ENCODE measurements around the gene PTTG1IP2. TPM values are rescaled to one million over a fixed set of nuclear protein-coding genes. Genes with fewer than 3 reads are reported as not detected.

The PTTG1IP2 gene
- total RNA-seq, 1 experiment from 2014 or later = not detected

GRCh38 chr7:90424720-90425119, 44.7 kb upstream of the PTTG1IP2 start:
- intact Hi-C loops (cut with micrococcal nuclease) = loop anchor here (5.0 kb wide), 2 partner anchors 112 to 157 kb away; no protein-coding TSS in a partner anchor
- H3K9ac ChIP-seq (ENCODE audit: low read length) = no peak overlapping the region
- H3K27ac ChIP-seq (ENCODE audit: low read depth, low read length) = no peak overlapping the region
- H3K4me1 ChIP-seq (ENCODE audit: control insufficient read depth in 1 of 2, insufficient read depth in 2 of 2, low read length in 2 of 2) = peaks cover 0 to 5% of the 10 kb centered on the region in 2 experiments; a peak in 1 of 4 replicates
- no peaks in the 10 kb centered on the region for H3K27me3 ChIP-seq (ENCODE audit: insufficient read depth, low read length)
- H3K79me2 ChIP-seq (ENCODE audit: insufficient read depth, low read length) = no peaks in the 10 kb centered on the region
- CTCF ChIA-PET = no interaction called here
- no peaks in the 10 kb centered on the region for H3K9me3 ChIP-seq (ENCODE audit: control insufficient read depth in 1 of 2, insufficient read depth in 1 of 2, low read depth in 1 of 2, low read length in 2 of 2)
- H3K36me3 ChIP-seq (ENCODE audit: control insufficient read depth in 1 of 2, insufficient read depth in 2 of 2, low read length in 2 of 2) = no peaks in the 10 kb centered on the region
- RAD21 ChIA-PET (ENCODE audit: low non-redundant PET in 1 of 2, low total read pairs in 2 of 2, uncharacterized antibody in 2 of 2, unreplicated experiment in 2 of 2) = no interaction called here
- no peaks in the 10 kb centered on the region for H4K20me1 ChIP-seq (ENCODE audit: insufficient read depth)
- H3K4me3 ChIP-seq (replicated peaks in 1 of 2; ENCODE audit: low read depth in 1 of 2, low read length in 2 of 2) = no peak overlapping the region
- POLR2A ChIA-PET = no interaction called here
- H3K9me2 ChIP-seq (ENCODE audit: insufficient read depth) = no peaks in the 10 kb centered on the region
- DNase-seq (ENCODE audit: low read depth, low spot score) (no peak), ATAC-seq (no peak)
- H2AFZ ChIP-seq (ENCODE audit: low read depth, low read length, poor library complexity, severe bottlenecking) = no peak overlapping the region
- BruUV-seq (replicated peaks) = no TSS peak
- TF ChIP-seq RAD21 (IDR thresholded peaks at IDR 0.05; ENCODE audit: low read depth) (no peak), YY1 (IDR thresholded peaks at IDR 0.05; ENCODE audit: extremely low read depth, insufficient replicate concordance, low read depth, low read length) (no peak), POLR2AphosphoS5 (IDR thresholded peaks at IDR 0.05; ENCODE audit: low read depth, low read length) (no peak), ZFX (IDR thresholded peaks at IDR 0.05) (no peak), EZH2phosphoT487 (IDR thresholded peaks at IDR 0.05; ENCODE audit: borderline replicate concordance) (no peak), JUND (IDR thresholded peaks at IDR 0.05) (no peak), ZNF274 (IDR thresholded peaks at IDR 0.05; ENCODE audit: low read depth, low read length) (no peak)
- TF ChIP-seq, protein P1, sequence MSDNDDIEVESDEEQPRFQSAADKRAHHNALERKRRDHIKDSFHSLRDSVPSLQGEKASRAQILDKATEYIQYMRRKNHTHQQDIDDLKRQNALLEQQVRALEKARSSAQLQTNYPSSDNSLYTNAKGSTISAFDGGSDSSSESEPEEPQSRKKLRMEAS (IDR thresholded peaks at IDR 0.05) = no peak
- TF ChIP-seq, protein P2, sequence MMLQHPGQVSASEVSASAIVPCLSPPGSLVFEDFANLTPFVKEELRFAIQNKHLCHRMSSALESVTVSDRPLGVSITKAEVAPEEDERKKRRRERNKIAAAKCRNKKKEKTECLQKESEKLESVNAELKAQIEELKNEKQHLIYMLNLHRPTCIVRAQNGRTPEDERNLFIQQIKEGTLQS (IDR thresholded peaks at IDR 0.05) = no peak
- no peak overlapping the region for H3K4me2 ChIP-seq (ENCODE audit: low read length)

DNA sequence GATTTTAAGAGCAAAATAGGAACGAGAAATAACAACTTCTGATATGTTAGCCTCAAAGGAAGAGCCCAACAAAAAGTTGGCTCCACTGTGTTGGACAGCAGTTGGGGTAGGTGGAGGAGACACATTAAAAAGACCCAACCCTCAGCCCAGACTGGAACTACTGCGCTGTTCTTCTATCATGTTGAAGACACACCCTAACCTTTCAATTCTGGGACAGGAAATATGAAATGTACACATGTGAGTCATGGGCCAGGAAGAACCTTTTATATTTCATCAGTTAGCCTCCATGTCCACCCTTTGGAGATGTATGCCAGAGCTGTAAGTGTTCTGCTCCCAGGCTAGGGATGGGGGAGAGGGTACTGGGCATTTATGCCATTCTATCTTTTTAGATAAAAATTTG, 44.1 kb upstream of the PTTG1IP2 start:
- no peak overlapping the region for H2AFZ ChIP-seq (ENCODE audit: low read depth, low read length, poor library complexity, severe bottlenecking)
- RAD21 ChIA-PET (ENCODE audit: low non-redundant PET in 1 of 2, low total read pairs in 2 of 2, uncharacterized antibody in 2 of 2, unreplicated experiment in 2 of 2) = no interaction called here
- CTCF ChIA-PET = interaction anchor here (4.3 kb wide), 1 partner anchor 272 kb away, joined by 58 read pairs; the partner anchor contains the start of gene STEAP1
- intact Hi-C loops (cut with micrococcal nuclease) = loop anchor here (5.0 kb wide), 2 partner anchors 113 to 158 kb away; no protein-coding TSS in a partner anchor
- no peaks in the 10 kb centered on the region for H3K79me2 ChIP-seq (ENCODE audit: insufficient read depth, low read length)
- no peak for ATAC-seq
- H3K4me1 ChIP-seq (ENCODE audit: control insufficient read depth in 1 of 2, insufficient read depth in 2 of 2, low read length in 2 of 2) = peaks cover 0 to 5% of the 10 kb centered on the region in 2 experiments; a peak in 1 of 4 replicates
- H3K9me3 ChIP-seq (ENCODE audit: control insufficient read depth in 1 of 2, insufficient read depth in 1 of 2, low read depth in 1 of 2, low read length in 2 of 2) = no peaks in the 10 kb centered on the region
- no TSS peak for BruUV-seq (replicated peaks)
- H4K20me1 ChIP-seq (ENCODE audit: insufficient read depth) = no peaks in the 10 kb centered on the region
- no peak overlapping the region for H3K4me3 ChIP-seq (replicated peaks in 1 of 2; ENCODE audit: low read depth in 1 of 2, low read length in 2 of 2)
- no peaks in the 10 kb centered on the region for H3K9me2 ChIP-seq (ENCODE audit: insufficient read depth)
- H3K9ac ChIP-seq (ENCODE audit: low read length) = no peak overlapping the region
- peak overlapping the region; percentile 6; the same call in 1 of the 2 replicates for H3K4me2 ChIP-seq (ENCODE audit: low read length)
- POLR2A ChIA-PET = no interaction called here
- H3K27ac ChIP-seq (ENCODE audit: low read depth, low read length) = no peak overlapping the region
- H3K27me3 ChIP-seq (ENCODE audit: insufficient read depth, low read length) = no peaks in the 10 kb centered on the region
- DNase-seq (ENCODE audit: low read depth, low spot score) = no peak
- H3K36me3 ChIP-seq (ENCODE audit: control insufficient read depth in 1 of 2, insufficient read depth in 2 of 2, low read length in 2 of 2) = no peaks in the 10 kb centered on the region
- TF ChIP-seq SP1 (IDR thresholded peaks at IDR 0.05; ENCODE audit: low read depth) (no peak), CBX3 (IDR thresholded peaks at IDR 0.05; ENCODE audit: low read depth) (no peak), ELF1 (IDR thresholded peaks at IDR 0.05; ENCODE audit: borderline replicate concordance, low read depth) (no peak), SIN3A (IDR thresholded peaks at IDR 0.05; ENCODE audit: low read depth) (no peak), SRF (IDR thresholded peaks at IDR 0.05; ENCODE audit: low read depth) (no peak), CEBPB (IDR thresholded peaks at IDR 0.05; ENCODE audit: low read depth) (no peak), EZH2 (IDR thresholded peaks at IDR 0.05) (no peak), JUND (IDR thresholded peaks at IDR 0.05) (no peak)
- TF ChIP-seq, protein P3, sequence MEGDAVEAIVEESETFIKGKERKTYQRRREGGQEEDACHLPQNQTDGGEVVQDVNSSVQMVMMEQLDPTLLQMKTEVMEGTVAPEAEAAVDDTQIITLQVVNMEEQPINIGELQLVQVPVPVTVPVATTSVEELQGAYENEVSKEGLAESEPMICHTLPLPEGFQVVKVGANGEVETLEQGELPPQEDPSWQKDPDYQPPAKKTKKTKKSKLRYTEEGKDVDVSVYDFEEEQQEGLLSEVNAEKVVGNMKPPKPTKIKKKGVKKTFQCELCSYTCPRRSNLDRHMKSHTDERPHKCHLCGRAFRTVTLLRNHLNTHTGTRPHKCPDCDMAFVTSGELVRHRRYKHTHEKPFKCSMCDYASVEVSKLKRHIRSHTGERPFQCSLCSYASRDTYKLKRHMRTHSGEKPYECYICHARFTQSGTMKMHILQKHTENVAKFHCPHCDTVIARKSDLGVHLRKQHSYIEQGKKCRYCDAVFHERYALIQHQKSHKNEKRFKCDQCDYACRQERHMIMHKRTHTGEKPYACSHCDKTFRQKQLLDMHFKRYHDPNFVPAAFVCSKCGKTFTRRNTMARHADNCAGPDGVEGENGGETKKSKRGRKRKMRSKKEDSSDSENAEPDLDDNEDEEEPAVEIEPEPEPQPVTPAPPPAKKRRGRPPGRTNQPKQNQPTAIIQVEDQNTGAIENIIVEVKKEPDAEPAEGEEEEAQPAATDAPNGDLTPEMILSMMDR (IDR thresholded peaks at IDR 0.05 in 2 of 3, conservative IDR thresholded peaks at IDR 0.05 in 1 of 3; ENCODE audit: borderline replicate concordance in 1 of 3, insufficient read depth in 1 of 3, low read depth in 2 of 3, low read length in 2 of 3) = no peak
- TF ChIP-seq, protein P2 (IDR thresholded peaks at IDR 0.05) = no peak
- TF ChIP-seq, protein P4, sequence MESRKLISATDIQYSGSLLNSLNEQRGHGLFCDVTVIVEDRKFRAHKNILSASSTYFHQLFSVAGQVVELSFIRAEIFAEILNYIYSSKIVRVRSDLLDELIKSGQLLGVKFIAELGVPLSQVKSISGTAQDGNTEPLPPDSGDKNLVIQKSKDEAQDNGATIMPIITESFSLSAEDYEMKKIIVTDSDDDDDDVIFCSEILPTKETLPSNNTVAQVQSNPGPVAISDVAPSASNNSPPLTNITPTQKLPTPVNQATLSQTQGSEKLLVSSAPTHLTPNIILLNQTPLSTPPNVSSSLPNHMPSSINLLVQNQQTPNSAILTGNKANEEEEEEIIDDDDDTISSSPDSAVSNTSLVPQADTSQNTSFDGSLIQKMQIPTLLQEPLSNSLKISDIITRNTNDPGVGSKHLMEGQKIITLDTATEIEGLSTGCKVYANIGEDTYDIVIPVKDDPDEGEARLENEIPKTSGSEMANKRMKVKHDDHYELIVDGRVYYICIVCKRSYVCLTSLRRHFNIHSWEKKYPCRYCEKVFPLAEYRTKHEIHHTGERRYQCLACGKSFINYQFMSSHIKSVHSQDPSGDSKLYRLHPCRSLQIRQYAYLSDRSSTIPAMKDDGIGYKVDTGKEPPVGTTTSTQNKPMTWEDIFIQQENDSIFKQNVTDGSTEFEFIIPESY (IDR thresholded peaks at IDR 0.05; ENCODE audit: extremely low read depth, insufficient replicate concordance, low read length) = no peak

Measured in HCT116 (cell line).